HUDEP-2 (cell line): ENCODE results near the gene NHSL2.

Source experiments
- DNase-seq, 76 experiments: peaks; one replicate each; lab custom pipeline; 2025; ENCODE audit not compliant: unreplicated experiment in 76 of 76; lab: John Stamatoyannopoulos, UW

The NHSL2 gene

DNA sequence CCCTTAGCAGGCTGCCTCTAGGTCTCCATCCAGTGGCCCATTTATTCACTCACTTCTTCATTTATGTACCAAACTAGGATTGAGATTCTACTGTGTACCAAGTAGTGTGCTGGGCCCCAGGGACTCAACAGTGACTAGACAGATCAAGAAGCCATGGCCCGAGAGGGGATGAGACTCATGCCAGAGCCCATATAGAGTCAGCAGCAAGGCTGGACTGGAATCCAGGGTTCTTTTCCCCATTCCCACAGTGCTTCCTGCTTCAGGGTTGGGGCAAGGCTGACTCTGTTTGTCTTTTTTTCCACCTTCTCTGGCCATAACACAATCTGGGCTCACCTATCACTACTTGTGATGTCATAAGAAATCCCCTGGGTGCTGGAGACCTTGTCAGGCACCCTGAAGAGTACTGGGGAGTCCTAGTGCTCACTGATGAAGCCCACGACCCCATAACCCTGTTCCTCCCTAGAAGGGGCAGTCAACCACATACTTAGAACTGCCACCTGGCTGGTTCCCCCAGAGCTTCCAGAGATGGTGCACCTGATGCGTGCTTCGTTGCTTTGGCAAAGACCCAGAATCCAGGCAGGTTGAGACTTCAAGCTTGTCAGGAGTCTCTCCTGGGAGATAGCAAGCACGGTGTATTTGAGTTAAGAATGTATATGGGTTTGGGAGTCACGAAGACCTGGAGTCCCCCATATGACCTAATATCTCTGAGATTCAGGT, 214.8 kb downstream of the NHSL2 start:
- DNase-seq = peak in 1 of 76 experiments; percentile 0

DNA sequence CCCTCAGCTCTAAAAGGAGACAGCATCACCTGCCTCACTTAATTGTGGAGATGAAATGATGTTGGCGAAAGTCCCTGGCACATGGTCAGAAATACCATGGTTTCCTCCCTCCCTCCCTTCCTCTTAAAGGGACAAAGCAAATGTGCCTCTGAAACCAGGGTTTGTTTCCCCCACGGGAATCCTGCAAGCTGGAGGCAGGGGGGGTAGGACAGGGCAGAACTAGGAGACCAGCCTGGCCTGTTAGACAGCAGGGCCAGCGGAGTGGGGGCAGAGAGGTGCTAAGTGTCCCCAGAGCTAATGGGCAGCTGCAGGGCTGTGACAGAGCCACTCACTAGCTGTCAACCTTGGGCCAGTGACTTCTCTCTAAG, 215.4 kb downstream of the NHSL2 start:
- no peak for DNase-seq

DNA sequence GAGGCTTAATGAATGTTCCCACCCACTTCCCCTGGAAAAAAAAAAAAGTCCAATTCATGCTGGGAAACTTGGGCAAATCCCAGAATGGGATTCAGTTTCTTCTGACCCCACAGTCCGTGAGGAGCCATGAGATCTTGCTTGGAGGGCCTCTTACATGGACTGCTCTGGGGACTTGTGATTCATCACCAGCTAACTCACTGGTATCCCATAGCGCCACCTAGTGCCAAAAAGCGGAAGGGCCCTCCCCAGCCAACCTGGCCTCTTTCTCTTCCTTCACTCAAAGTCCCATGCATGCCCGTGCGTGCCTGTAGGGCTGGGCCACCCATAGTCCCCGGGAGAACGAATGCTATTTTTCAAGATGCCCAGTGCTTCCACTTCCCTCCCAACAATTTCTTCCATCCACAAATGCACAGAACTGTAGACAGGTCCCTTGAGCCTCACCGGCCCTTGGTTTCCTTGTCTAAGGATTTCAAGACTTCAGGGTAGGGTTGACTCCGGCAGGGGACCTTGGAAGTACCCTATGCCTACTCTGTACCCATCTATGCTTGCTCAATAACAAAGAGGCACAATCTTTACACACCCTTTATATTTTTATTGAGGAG, 216.0 kb downstream of the NHSL2 start:
- peak in 73 of 76 experiments; percentile 0 to 75 (median 48) for DNase-seq

DNA sequence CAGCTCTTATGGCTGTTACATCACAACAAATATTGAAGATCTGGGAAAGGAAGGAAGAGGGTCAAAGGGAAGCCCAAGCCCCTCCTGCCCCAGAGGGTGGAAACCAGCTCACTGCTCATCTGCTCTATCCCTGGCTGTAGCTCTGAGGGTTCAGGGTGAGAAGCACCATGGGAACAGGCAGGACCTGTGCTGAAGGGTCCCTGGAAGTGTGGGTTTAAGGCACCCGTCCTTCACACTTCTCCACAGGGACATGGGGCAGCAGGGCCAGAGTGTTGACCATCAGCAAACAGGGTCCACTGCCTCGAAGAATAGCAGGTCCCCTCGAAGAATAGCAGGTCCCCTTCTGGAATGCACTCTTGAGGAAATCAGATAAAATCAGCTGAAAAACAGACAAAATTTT, 216.7 kb downstream of the NHSL2 start:
- DNase-seq = no peak

DNA sequence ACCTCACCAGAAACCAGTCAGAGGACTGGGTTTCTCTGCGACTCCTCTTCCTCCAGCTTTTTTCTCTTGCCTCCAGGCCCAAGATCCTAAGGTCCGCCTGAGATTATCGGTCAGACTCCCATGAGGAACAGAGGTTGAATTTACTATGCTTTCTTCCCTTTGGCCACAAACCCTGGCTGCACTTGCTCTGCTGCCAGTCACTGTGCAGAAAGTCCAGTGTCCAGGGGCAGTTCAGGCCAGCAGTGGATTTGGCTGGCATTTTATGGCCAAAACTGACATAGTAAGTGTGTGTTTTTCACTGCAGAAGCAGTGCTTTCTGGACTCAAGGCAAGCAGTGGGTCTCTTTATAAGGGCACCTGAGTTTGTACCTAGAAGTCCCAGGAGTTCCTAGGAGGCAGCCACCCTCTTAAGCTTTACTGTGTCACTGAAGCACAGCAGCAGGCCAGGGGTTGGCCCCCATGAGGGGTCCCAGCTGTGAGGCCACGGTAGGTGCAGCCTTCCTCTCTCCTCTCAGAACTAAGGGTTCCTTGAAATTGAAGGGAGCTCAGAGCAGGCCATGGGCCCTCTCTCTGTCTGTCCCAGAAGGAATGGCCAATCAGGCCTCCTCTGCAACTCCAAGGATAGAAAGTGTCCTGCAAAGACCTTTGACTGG, 217.7 kb downstream of the NHSL2 start:
- no peak for DNase-seq

DNA sequence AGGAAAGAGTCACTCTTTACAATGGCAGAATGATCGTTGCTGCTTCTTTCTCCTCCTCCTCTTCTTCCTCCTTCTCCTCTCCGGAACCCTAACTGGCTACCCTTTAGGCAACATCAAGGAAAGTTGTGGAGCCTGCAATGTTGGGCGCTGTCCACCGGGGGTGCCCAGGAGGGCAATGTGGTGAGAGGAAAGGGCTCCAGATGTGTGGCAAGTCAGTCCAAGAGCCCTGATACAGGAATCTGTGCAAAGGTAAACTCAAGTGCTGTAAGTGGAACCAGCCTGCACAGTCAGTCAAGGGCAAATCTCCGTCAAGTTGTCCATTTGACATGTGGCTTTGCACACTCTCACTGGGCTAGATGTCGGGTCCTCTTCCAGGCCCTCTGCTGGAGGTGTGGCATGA, 218.2 kb downstream of the NHSL2 start:
- peak in 12 of 76 experiments; percentile 0 to 11 (median 2) for DNase-seq

DNA sequence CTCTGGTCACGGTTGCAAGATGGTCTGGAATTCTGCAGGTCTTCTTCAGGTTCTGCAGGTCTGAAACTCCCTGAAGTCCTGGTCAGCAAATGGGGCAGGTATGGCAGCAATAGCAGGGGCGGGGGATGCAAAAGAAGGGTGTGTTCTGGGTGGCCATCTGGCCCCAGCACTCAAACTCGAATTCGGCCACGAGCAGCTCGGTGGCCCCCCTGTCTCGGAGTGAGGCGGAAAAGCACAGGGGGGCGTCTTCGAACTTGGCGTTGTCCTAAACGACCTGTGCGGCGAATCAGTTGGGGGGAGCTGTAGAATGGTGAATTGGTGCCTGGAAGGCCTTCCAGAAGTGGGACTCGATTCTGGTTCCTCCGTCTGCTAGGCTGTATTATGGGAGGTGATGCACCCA, 219.0 kb downstream of the NHSL2 start:
- DNase-seq = no peak

GRCh38 chrX:72130156-72130761, 219.6 kb downstream of the NHSL2 start:
- DNase-seq = no peak

- no peak for DNase-seq
Observed at GRCh38 chrX:72130762-72131250, 220.2 kb downstream of the NHSL2 start.

- peak in 40 of 76 experiments; percentile 1 to 37 (median 9) for DNase-seq
Observed at GRCh38 chrX:72131317-72132294, 221.0 kb downstream of the NHSL2 start, which contains the start of gene RTL5. RTL5 (minus strand) TSS chrX:72131915.

GRCh38 chrX:72132456-72132855, 221.8 kb downstream of the NHSL2 start:
- no peak for DNase-seq

DNA sequence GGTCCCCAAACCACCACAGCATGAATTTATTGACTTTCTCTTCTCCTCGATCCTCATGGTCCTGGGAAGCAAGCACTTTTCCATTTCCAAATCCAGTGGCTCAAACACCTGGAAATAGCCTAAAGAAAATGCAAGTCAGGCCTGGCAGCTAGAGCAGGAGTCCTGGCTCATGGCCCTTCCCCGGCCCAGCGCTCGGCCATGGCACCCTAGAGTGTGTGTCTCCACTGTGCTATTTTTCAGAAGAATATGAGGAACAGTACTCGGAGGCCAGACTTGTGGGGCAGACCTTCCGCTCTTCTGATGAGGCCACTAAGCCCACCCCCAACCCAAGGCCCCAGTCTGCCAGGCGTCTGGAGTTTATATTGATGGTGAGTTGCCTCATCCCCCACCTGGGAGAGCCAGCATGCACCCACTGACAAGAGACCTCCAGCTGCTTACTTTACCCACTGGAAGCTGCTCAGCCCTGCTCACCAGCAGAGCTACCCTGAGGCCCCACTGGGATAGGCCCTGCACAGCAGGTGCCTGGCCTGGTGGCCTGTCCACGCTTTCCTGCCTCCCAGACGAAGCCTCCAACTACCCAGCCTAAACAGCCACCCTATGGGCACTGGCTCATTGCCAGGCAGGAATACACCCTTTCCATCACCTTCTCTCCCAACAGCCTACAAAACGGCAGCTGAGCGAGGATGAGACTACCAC, 223.4 kb downstream of the NHSL2 start:
- no peak for DNase-seq

DNA sequence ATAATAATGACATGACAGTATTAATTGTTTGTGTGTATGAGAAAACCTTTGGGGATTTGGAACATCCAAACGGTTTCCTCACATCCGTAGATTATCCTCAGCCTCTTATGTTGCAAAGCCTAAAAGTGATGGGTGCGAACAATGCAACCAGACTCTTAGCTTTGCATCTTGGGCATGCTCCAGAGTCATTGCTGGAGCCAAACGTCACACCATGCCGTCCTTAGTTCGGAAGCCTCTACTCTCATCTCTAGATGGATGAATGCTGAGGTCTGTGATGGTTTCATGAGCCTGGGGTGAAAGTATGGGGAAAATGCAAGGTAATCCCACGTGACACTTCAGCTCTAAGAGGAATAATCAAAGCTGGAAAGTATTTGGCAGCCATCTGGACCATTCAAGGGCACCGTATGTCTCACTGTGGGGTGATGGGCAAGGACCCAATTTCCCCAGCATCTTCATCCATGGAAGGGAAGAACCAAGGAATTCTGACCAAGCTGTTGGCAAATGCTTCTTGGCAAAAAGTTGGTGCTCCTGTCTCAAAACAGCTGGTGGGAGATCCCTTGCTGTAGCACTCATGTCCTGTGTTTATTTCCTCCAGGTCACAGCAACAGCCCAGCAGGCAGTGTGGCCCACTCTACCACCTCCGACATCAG, 227.3 kb downstream of the NHSL2 start:
- DNase-seq = no peak

DNA sequence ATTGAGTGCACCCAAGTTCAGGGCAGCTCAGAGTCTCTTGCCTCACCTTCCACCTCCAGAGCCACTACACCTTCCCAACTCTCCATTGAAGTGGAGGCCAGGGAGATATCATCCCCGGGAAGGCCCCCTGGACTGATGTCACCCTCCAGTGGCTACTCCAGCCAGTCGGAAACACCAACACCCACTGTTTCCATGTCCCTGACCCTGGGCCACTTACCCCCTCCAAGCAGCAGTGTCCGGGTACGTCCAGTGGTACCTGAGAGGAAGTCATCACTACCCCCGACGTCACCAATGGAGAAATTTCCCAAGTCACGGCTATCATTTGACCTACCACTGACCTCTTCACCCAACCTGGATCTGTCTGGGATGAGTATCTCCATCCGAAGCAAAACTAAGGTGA, 228.9 kb downstream of the NHSL2 start:
- DNase-seq = no peak

- no peak for DNase-seq
Observed at GRCh38 chrX:72141372-72142004, 230.8 kb downstream of the NHSL2 start.

- DNase-seq = no peak
Observed at GRCh38 chrX:72142094-72142793, 231.6 kb downstream of the NHSL2 start.

- DNase-seq = no peak
Observed at GRCh38 chrX:72142794-72143608, 232.4 kb downstream of the NHSL2 start.
